OCI-LY3 (cell line): Measurements from ENCODE around the gene MAP4.

Experiments used
- H2AFZ ChIP-seq: fragments of 200-600, 300-600 bp; shearing (Covaris generic); 2 replicates; pipeline ENCODE4 v1.6.0; 2014; ENCODE audit warnings: antibody characterized with exemption, low read depth, low read length
- H3K27ac ChIP-seq: fragments of 200-600, 300-600 bp; sonication (generic); 2 replicates; pipeline ENCODE4 v1.5.1; 2014; ENCODE audit warnings: mild to moderate bottlenecking, low read length, moderate library complexity, mixed read lengths
- H3K27me3 ChIP-seq: fragments of 200-600, 300-600 bp; sonication (generic); 2 replicates; pipeline ENCODE4 v1.6.1; 2014; ENCODE audit warnings: low read depth, low read length, mixed read lengths
- H3K36me3 ChIP-seq: fragments of 200-600, 300-600 bp; sonication (generic); replicated peaks from 2 replicates; pipeline ENCODE3; 2014; ENCODE audit warnings: low read depth, low read length, mixed read lengths
- H3K4me1 ChIP-seq: fragments of 300-600, 200-600 bp; sonication (generic); 2 replicates; pipeline ENCODE4 v1.6.1; 2014; ENCODE audit warnings: low read length, mixed read lengths
- H3K4me2 ChIP-seq: fragments of 200-600, 300-600 bp; sonication (generic); 2 replicates; pipeline ENCODE4 v1.6.1; 2014; ENCODE audit warnings: low read length, mixed read lengths
- H3K4me3 ChIP-seq: fragments of 300-600, 200-600 bp; sonication (generic); 2 replicates; pipeline ENCODE4 v1.5.1; 2014; ENCODE audit warnings: antibody characterized with exemption, mild to moderate bottlenecking, low read length, moderate library complexity
- H3K79me2 ChIP-seq: fragments of 300-600, 200-600 bp; shearing (Covaris generic); 2 replicates; pipeline ENCODE4 v1.6.1; 2014; ENCODE audit warnings: mild to moderate bottlenecking, low read length, mixed read lengths
- H3K9ac ChIP-seq: fragments of 300-600, 200-600 bp; shearing (Covaris generic); 2 replicates; pipeline ENCODE4 v1.6.0; 2014; ENCODE audit warnings: mild to moderate bottlenecking, low read length, moderate library complexity
- H3K9me3 ChIP-seq: fragments of 200-600, 300-600 bp; shearing (Covaris generic); 2 replicates; pipeline ENCODE4 v1.6.1; 2014; ENCODE audit warnings: low read length, mixed read lengths; ENCODE audit not compliant: insufficient read depth
- H4K20me1 ChIP-seq: fragments of 200-600, 300-600 bp; sonication (generic); 2 replicates; pipeline ENCODE4 v1.6.1; 2016; ENCODE audit warnings: low read length, mixed read lengths; ENCODE audit not compliant: insufficient read depth
- CTCF ChIP-seq: fragments of 200-600, 300-600 bp; sonication (generic); IDR thresholded peaks from 2 replicates; pipeline ENCODE4 v1.5.1; 2014; ENCODE audit warnings: antibody characterized with exemption, low read length, low read depth
- EZH2phosphoT487 ChIP-seq: fragments of 200-600 bp; shearing (Covaris generic); IDR thresholded peaks from 2 replicates; pipeline ENCODE4 v1.6.1; 2018; ENCODE audit warnings: antibody characterized with exemption, mixed run types, low read depth

The MAP4 gene

DNA sequence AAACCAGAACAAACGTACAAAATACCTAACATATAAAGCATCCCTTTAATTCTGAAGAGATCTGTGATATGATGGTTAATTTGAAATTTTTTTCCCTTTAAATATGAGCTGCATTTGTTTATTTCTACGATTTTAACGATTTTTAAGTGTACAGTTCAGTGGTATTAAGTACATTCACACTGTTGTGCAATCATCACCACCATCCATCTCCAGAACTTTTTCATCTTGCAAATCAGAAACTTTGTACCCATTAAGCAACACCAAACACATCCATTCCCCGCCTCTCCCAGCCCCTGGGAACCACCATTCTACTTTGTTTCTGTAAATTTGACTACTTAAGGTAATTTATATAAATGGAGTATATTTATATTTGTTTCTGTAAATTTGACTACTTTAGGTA is 51.5 kb downstream of the MAP4 start:
- Histone ChIP-seq H2AFZ (no peak overlapping the region), H3K9me3 (no peaks in the 10 kb centered on the region), H3K4me3 (no peak overlapping the region), H3K4me1 (peaks cover 24% of the 10 kb centered on the region), H3K9ac (no peak overlapping the region), H3K27ac (no peak overlapping the region), H4K20me1 (0 out of 2 replicates have a peak, but pooled peaks cover 17% of the 10 kb centered on the region), H3K36me3 (no peaks in the 10 kb centered on the region), H3K4me2 (no peak overlapping the region), H3K27me3 (no peaks in the 10 kb centered on the region), H3K79me2 (no peaks in the 10 kb centered on the region)
- no peak for TF ChIP-seq EZH2phosphoT487
- TF ChIP-seq CTCF = no peak

GRCh38 chr3:47961815-47962606 is 54.2 kb downstream of the MAP4 start:
- Histone ChIP-seq H3K79me2 (no peaks in the 10 kb centered on the region), H3K9ac (no peak overlapping the region)
- no peak for TF ChIP-seq EZH2phosphoT487
- TF ChIP-seq CTCF = no peak

DNA sequence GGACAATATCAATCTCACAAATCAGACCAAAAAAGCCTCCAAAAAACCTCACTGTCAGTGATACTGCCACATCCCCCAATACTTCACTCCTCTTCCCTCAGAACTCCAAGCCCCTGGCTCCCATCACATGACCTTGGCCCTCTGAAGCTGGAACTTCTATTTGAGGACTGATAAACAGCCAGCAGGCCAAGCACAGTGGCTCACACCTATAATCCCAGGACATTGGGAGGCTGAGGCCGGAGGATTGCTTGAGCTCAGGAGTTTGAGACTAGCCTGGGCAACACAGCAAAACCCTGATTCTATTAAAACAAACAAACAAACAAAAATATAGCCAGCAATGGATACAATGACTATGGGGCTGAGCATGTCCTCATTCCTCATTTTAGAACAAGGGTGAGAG is 55.2 kb downstream of the MAP4 start:
- H3K79me2 ChIP-seq = no peaks in the 10 kb centered on the region

More at GRCh38 chr3:47961815-47962606, 54.2 kb downstream of the MAP4 start:
- no peak overlapping the region for H3K27ac ChIP-seq
- H3K4me1 ChIP-seq = peaks cover 24% of the 10 kb centered on the region
- no peaks in the 10 kb centered on the region for H3K27me3 ChIP-seq
- H3K4me2 ChIP-seq = 0 out of 2 replicates have a peak overlapping the region, but pooled peaks have one; percentile 2
- H3K4me3 ChIP-seq = no peak overlapping the region
- H3K36me3 ChIP-seq = no peaks in the 10 kb centered on the region
- 0 out of 2 replicates have a peak, but pooled peaks cover 17% of the 10 kb centered on the region for H4K20me1 ChIP-seq
- H3K9me3 ChIP-seq = no peaks in the 10 kb centered on the region
- no peak overlapping the region for H2AFZ ChIP-seq

More for the DNA sequence above, 55.2 kb downstream of the MAP4 start:
- Histone ChIP-seq H3K9me3 (no peaks in the 10 kb centered on the region), H3K4me1 (peaks cover 24% of the 10 kb centered on the region), H3K9ac (no peak overlapping the region), H3K4me2 (no peak overlapping the region), H3K27me3 (no peaks in the 10 kb centered on the region), H4K20me1 (0 out of 2 replicates have a peak, but pooled peaks cover 21% of the 10 kb centered on the region), H2AFZ (no peak overlapping the region), H3K36me3 (no peaks in the 10 kb centered on the region), H3K27ac (no peak overlapping the region), H3K4me3 (no peak overlapping the region)
- TF ChIP-seq CTCF (no peak), EZH2phosphoT487 (no peak)
